ENCODE data around the gene TOGARAM1.

Gene TOGARAM1, protein sequence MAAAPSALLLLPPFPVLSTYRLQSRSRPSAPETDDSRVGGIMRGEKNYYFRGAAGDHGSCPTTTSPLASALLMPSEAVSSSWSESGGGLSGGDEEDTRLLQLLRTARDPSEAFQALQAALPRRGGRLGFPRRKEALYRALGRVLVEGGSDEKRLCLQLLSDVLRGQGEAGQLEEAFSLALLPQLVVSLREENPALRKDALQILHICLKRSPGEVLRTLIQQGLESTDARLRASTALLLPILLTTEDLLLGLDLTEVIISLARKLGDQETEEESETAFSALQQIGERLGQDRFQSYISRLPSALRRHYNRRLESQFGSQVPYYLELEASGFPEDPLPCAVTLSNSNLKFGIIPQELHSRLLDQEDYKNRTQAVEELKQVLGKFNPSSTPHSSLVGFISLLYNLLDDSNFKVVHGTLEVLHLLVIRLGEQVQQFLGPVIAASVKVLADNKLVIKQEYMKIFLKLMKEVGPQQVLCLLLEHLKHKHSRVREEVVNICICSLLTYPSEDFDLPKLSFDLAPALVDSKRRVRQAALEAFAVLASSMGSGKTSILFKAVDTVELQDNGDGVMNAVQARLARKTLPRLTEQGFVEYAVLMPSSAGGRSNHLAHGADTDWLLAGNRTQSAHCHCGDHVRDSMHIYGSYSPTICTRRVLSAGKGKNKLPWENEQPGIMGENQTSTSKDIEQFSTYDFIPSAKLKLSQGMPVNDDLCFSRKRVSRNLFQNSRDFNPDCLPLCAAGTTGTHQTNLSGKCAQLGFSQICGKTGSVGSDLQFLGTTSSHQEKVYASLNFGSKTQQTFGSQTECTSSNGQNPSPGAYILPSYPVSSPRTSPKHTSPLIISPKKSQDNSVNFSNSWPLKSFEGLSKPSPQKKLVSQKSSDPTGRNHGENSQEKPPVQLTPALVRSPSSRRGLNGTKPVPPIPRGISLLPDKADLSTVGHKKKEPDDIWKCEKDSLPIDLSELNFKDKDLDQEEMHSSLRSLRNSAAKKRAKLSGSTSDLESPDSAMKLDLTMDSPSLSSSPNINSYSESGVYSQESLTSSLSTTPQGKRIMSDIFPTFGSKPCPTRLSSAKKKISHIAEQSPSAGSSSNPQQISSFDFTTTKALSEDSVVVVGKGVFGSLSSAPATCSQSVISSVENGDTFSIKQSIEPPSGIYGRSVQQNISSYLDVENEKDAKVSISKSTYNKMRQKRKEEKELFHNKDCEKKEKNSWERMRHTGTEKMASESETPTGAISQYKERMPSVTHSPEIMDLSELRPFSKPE (N-terminal part only)

GRCh38 chr14:44961554-44962333 is at the start of gene TOGARAM1, which contains the start of gene KLHL28:
TSS of gene TOGARAM1 (plus strand) at chr14:44962190. CDS start at chr14:44962422, 232 bp downstream.
TSS of gene KLHL28 (minus strand) at chr14:44961947. CDS start at chr14:44945928, 16,019 bp downstream.
- H3K27ac ChIP-seq (ENCODE audit: low read depth, low read length): peak within 1 kb of the TSS; percentile 88
- H3K9ac ChIP-seq (ENCODE audit: low read length): peak within 1 kb of the TSS; percentile 77
- H3K36me3 ChIP-seq (ENCODE audit: insufficient read depth, low read length): no peaks in the 10 kb centered on the region
- no peaks in the 10 kb centered on the region for H3K27me3 ChIP-seq (ENCODE audit: control insufficient read depth in 1 of 2, insufficient read depth in 2 of 2, low read length in 2 of 2)
- H3K9me3 ChIP-seq (ENCODE audit: low read length): no peaks in the 10 kb centered on the region
- H3K4me3 ChIP-seq (ENCODE audit: low read depth in 1 of 2, low read length in 2 of 2): peak within 1 kb of the TSS; percentile 66 to 93
- H3K4me1 ChIP-seq (ENCODE audit: insufficient read depth, low read length): peaks cover 39% of the 10 kb centered on the region

DNA sequence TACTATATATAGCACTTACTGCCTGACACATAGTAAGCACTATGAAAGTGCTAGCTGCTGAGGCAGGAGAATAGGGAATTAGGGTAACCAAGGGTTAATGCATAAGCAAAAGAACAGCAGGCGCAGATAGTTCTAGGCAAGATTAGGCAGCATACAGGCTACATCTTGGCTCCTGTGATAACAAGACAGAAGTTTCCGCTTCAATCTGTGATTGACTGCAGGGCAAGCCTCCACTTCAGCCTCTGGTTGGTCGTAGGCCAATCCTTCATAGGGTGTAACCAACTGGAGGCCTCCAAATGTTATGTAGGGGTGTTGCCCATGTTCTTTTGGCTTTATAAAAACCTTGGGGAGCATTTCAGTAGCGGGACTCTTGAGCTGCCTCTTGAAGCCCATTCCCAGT is 47.1 kb upstream of the TOGARAM1 start:
- H3K9ac ChIP-seq (ENCODE audit: low read length): no peak overlapping the region
- H3K27ac ChIP-seq (ENCODE audit: low read depth, low read length): no peak overlapping the region
- no peaks in the 10 kb centered on the region for H3K9me3 ChIP-seq (ENCODE audit: low read length)
- H3K27me3 ChIP-seq (ENCODE audit: control insufficient read depth in 1 of 2, insufficient read depth in 2 of 2, low read length in 2 of 2): no peaks in the 10 kb centered on the region
- H3K4me1 ChIP-seq (ENCODE audit: insufficient read depth, low read length): peaks cover 8% of the 10 kb centered on the region
- H3K4me3 ChIP-seq (ENCODE audit: low read depth in 1 of 2, low read length in 2 of 2): no peak overlapping the region
- no peaks in the 10 kb centered on the region for H3K36me3 ChIP-seq (ENCODE audit: insufficient read depth, low read length)

- Histone ChIP-seq H3K27me3 (ENCODE audit: control insufficient read depth in 1 of 2, insufficient read depth in 2 of 2, low read length in 2 of 2) (no peaks in the 10 kb centered on the region), H3K9me3 (ENCODE audit: low read length) (no peaks in the 10 kb centered on the region), H3K4me1 (ENCODE audit: insufficient read depth, low read length) (no peaks in the 10 kb centered on the region), H3K27ac (ENCODE audit: low read depth, low read length) (no peak overlapping the region), H3K36me3 (ENCODE audit: insufficient read depth, low read length) (no peaks in the 10 kb centered on the region), H3K4me3 (ENCODE audit: low read depth in 1 of 2, low read length in 2 of 2) (no peak overlapping the region), H3K9ac (ENCODE audit: low read length) (no peak overlapping the region)
Measured at GRCh38 chr14:44928793-44929192, 33.2 kb upstream of the TOGARAM1 start.

- Histone ChIP-seq H3K9ac (ENCODE audit: low read length) (no peak overlapping the region), H3K4me1 (ENCODE audit: insufficient read depth, low read length) (no peaks in the 10 kb centered on the region), H3K27ac (ENCODE audit: low read depth, low read length) (no peak overlapping the region), H3K27me3 (ENCODE audit: control insufficient read depth in 1 of 2, insufficient read depth in 2 of 2, low read length in 2 of 2) (no peaks in the 10 kb centered on the region), H3K4me3 (ENCODE audit: low read depth in 1 of 2, low read length in 2 of 2) (no peak overlapping the region), H3K9me3 (ENCODE audit: low read length) (no peaks in the 10 kb centered on the region), H3K36me3 (ENCODE audit: insufficient read depth, low read length) (peaks cover 15% of the 10 kb centered on the region)
Measured at GRCh38 chr14:44935155-44935554, 26.8 kb upstream of the TOGARAM1 start.

- Histone ChIP-seq H3K27me3 (ENCODE audit: control insufficient read depth in 1 of 2, insufficient read depth in 2 of 2, low read length in 2 of 2) (no peaks in the 10 kb centered on the region), H3K9ac (ENCODE audit: low read length) (no peak overlapping the region), H3K27ac (ENCODE audit: low read depth, low read length) (no peak overlapping the region), H3K9me3 (ENCODE audit: low read length) (no peaks in the 10 kb centered on the region), H3K4me3 (ENCODE audit: low read depth in 1 of 2, low read length in 2 of 2) (no peak overlapping the region), H3K4me1 (ENCODE audit: insufficient read depth, low read length) (no peaks in the 10 kb centered on the region), H3K36me3 (ENCODE audit: insufficient read depth, low read length) (peaks cover 21% of the 10 kb centered on the region)
Measured at GRCh38 chr14:44937547-44937946, 24.4 kb upstream of the TOGARAM1 start.

GRCh38 chr14:44940211-44940610 is 21.8 kb upstream of the TOGARAM1 start:
- Histone ChIP-seq H3K27me3 (ENCODE audit: control insufficient read depth in 1 of 2, insufficient read depth in 2 of 2, low read length in 2 of 2) (no peaks in the 10 kb centered on the region), H3K4me3 (ENCODE audit: low read depth in 1 of 2, low read length in 2 of 2) (no peak overlapping the region), H3K9ac (ENCODE audit: low read length) (no peak overlapping the region), H3K27ac (ENCODE audit: low read depth, low read length) (no peak overlapping the region), H3K36me3 (ENCODE audit: insufficient read depth, low read length) (peaks cover 22% of the 10 kb centered on the region), H3K4me1 (ENCODE audit: insufficient read depth, low read length) (no peaks in the 10 kb centered on the region), H3K9me3 (ENCODE audit: low read length) (no peaks in the 10 kb centered on the region)

DNA sequence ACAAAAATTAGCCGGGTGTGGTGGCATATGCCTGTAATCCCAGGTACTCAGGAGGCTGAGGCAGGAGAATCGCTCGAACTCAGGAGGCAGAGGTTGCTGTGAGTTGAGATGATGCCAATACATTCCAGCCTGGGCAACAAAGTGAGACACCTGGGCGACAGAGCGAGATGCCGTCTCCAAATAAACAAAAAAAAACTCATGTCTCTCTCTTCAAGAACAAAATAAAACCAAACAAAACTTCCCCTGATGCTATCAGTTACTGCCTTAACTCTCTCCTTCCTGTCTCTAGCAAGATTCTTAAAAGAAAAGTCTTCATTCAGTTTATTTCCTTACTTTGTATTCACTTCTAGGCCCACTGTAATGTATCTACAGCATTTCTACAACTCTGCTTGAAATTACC is 21.0 kb upstream of the TOGARAM1 start:
- Histone ChIP-seq H3K27ac (ENCODE audit: low read depth, low read length) (no peak overlapping the region), H3K9ac (ENCODE audit: low read length) (no peak overlapping the region), H3K27me3 (ENCODE audit: control insufficient read depth in 1 of 2, insufficient read depth in 2 of 2, low read length in 2 of 2) (no peaks in the 10 kb centered on the region), H3K9me3 (ENCODE audit: low read length) (no peaks in the 10 kb centered on the region), H3K4me3 (ENCODE audit: low read depth in 1 of 2, low read length in 2 of 2) (no peak overlapping the region), H3K36me3 (ENCODE audit: insufficient read depth, low read length) (peaks cover 29% of the 10 kb centered on the region), H3K4me1 (ENCODE audit: insufficient read depth, low read length) (peaks cover 4% of the 10 kb centered on the region)

- Histone ChIP-seq H3K4me1 (ENCODE audit: insufficient read depth, low read length) (peaks cover 4% of the 10 kb centered on the region), H3K4me3 (ENCODE audit: low read depth in 1 of 2, low read length in 2 of 2) (no peak overlapping the region), H3K9ac (ENCODE audit: low read length) (no peak overlapping the region), H3K36me3 (ENCODE audit: insufficient read depth, low read length) (peaks cover 25% of the 10 kb centered on the region), H3K9me3 (ENCODE audit: low read length) (no peaks in the 10 kb centered on the region), H3K27me3 (ENCODE audit: control insufficient read depth in 1 of 2, insufficient read depth in 2 of 2, low read length in 2 of 2) (no peaks in the 10 kb centered on the region), H3K27ac (ENCODE audit: low read depth, low read length) (no peak overlapping the region)
Measured at GRCh38 chr14:44941591-44941990, 20.4 kb upstream of the TOGARAM1 start.

- no peaks in the 10 kb centered on the region for H3K27me3 ChIP-seq (ENCODE audit: control insufficient read depth in 1 of 2, insufficient read depth in 2 of 2, low read length in 2 of 2)
- peaks cover 4% of the 10 kb centered on the region for H3K4me1 ChIP-seq (ENCODE audit: insufficient read depth, low read length)
- H3K36me3 ChIP-seq (ENCODE audit: insufficient read depth, low read length): peaks cover 22% of the 10 kb centered on the region
- no peak overlapping the region for H3K27ac ChIP-seq (ENCODE audit: low read depth, low read length)
- no peak overlapping the region for H3K9ac ChIP-seq (ENCODE audit: low read length)
- H3K4me3 ChIP-seq (ENCODE audit: low read depth in 1 of 2, low read length in 2 of 2): no peak overlapping the region
- no peaks in the 10 kb centered on the region for H3K9me3 ChIP-seq (ENCODE audit: low read length)
Measured at GRCh38 chr14:44942436-44942835, 19.6 kb upstream of the TOGARAM1 start.

DNA sequence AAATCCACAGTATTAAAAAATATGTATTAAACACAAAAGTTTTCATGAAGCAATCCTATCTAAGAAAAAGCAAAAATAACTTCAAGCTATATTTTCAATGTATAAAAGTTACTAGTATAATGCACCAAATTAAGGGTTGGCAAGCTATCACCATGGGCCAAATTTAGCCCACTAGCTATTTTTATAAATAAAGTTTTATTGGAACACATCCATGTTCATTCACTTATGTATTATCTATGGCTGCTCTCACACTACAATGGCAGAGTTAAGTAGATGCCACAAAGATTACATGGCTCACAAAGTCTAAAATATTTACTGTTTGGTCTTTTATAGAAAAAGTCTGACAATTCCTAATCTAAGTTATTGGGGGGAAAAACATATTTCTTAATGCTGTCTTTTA is 17.9 kb upstream of the TOGARAM1 start:
- Histone ChIP-seq H3K4me1 (ENCODE audit: insufficient read depth, low read length) (peaks cover 4% of the 10 kb centered on the region), H3K27ac (ENCODE audit: low read depth, low read length) (no peak overlapping the region)

More for the DNA sequence above, 17.9 kb upstream of the TOGARAM1 start:
- Histone ChIP-seq H3K9me3 (ENCODE audit: low read length) (no peaks in the 10 kb centered on the region), H3K4me3 (ENCODE audit: low read depth in 1 of 2, low read length in 2 of 2) (no peak overlapping the region), H3K9ac (ENCODE audit: low read length) (no peak overlapping the region), H3K27me3 (ENCODE audit: control insufficient read depth in 1 of 2, insufficient read depth in 2 of 2, low read length in 2 of 2) (no peaks in the 10 kb centered on the region), H3K36me3 (ENCODE audit: insufficient read depth, low read length) (peaks cover 19% of the 10 kb centered on the region)
